ENCODE results near the gene DUSP22. TPM values are rescaled to one million over a fixed set of nuclear protein-coding genes. Genes with fewer than 3 reads are reported as not detected.

The DUSP22 gene
- total RNA-seq, 2 experiments from 2014 or later: 35.3 to 36.7 TPM

DNA sequence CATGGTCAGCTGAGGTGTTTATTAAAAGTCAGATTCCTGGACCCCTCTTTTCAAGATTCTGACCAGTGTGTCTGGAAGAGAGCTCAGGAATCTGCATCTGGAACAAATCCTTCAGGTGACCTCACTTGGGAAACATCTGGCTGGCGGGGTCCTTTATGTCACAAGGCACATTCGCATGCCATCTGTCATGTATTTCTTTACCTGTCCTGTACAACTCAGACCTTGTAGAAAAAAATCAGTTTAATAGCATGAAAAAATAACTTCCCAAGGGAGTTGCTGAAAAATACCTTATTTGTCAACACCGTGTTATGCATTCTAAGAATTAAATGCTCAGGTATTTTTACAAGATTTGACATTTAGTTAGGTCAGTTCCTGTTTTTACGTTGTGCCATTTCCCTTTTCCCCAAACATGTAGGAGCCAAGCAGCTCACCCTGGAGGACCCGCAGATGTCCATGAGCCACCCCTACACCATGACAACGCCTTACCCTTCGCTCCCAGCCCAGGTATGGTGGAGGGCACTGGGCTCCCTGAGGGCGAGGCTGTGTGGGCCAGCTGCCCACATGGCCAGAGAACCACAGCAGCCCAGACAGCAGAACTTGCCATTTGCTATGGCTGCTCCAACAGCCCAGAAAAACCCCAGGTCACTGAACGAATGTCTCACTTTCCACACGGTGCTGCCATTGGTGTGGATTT is 103.3 kb downstream of the DUSP22 start:
- ChIA-PET CTCF (interaction anchor here (0.8 to 5.5 kb wide), 3 partner anchors 28 to 207 kb away, joined by 3 to 34 read pairs (median 3); no protein-coding TSS in a partner anchor), POLR2A (interaction anchor here (0.6 kb wide), 1 partner anchor 38 kb away, joined by 6 read pairs; no protein-coding TSS in a partner anchor)
- Mint-ChIP-seq H3K4me3 (peak overlapping the region; percentile 91), H3K36me3 (ENCODE audit: low read depth) (peaks cover 69% of the 10 kb centered on the region), H3K4me1 (peaks cover 67% of the 10 kb centered on the region), H3K27me3 (no peaks in the 10 kb centered on the region), H3K9me3 (no peaks in the 10 kb centered on the region), H3K27ac (peak overlapping the region; percentile 54)
- DNase-seq: no peak

DNA sequence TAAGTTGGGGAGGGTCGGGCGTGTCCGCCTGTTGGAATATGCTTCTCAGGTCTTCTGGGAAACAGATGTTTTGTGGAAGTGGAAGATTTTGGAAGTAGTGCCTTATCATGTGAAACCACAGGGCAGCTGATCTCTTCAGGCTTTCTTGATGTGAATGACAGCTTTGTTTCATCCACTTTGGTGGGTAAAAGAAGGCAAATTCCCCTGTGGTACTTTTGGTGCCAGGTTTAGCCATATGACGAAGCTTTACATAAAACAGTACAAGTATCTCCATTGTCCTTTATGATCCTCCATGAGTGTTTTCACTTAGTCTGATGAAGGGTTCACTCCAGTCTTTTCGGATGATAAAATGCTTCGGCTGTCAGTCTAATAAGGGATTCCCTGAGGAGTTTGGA is 103.8 kb downstream of the DUSP22 start:
- Mint-ChIP-seq H3K4me1 (peaks cover 66% of the 10 kb centered on the region), H3K4me3 (peak overlapping the region; percentile 91), H3K36me3 (ENCODE audit: low read depth) (peaks cover 74% of the 10 kb centered on the region), H3K9me3 (no peaks in the 10 kb centered on the region), H3K27ac (peak overlapping the region; percentile 54), H3K27me3 (no peaks in the 10 kb centered on the region)
- ChIA-PET CTCF (interaction anchor here (1.5 to 5.5 kb wide), 2 partner anchors 130 to 208 kb away, joined by 3 to 34 read pairs; no protein-coding TSS in a partner anchor), POLR2A (no interaction called here)
- no peak for DNase-seq

DNA sequence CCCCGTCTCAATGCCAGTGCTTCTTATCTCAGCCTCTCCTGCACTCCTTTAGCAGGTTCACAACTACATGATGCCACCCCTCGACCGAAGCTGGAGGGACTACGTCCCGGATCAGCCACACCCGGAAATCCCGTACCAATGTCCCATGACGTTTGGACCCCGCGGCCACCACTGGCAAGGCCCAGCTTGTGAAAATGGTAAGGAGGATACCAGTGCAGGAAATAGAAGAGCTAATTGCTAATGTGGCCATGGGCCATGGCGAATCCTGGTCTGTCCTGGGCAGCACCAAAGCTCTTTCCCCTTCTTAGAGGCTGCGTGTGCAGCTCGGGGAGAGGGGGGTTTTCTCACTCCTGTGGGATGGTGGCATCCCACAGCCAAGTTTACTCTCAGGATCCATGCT is 104.8 kb downstream of the DUSP22 start:
- ChIA-PET POLR2A (no interaction called here), CTCF (interaction anchor here (0.6 to 3.2 kb wide), 5 partner anchors 12 to 206 kb away, joined by 3 to 18 read pairs (median 3); no protein-coding TSS in a partner anchor)
- peak overlapping the region; percentile 9 for H3K4me3 Mint-ChIP-seq
- peaks cover 81% of the 10 kb centered on the region for H3K36me3 Mint-ChIP-seq (ENCODE audit: low read depth)
- H3K9me3 Mint-ChIP-seq: no peaks in the 10 kb centered on the region
- DNase-seq: no peak
- peak overlapping the region; percentile 70 for H3K27ac Mint-ChIP-seq
- no peaks in the 10 kb centered on the region for H3K27me3 Mint-ChIP-seq
- H3K4me1 Mint-ChIP-seq: peaks cover 74% of the 10 kb centered on the region

- ChIA-PET CTCF (interaction anchor here (0.6 to 3.2 kb wide), 8 partner anchors 11 to 249 kb away, joined by 3 to 18 read pairs (median 4); no protein-coding TSS in a partner anchor), POLR2A (no interaction called here)
- no peaks in the 10 kb centered on the region for H3K9me3 Mint-ChIP-seq
- peak overlapping the region; percentile 70 for H3K27ac Mint-ChIP-seq
- H3K36me3 Mint-ChIP-seq (ENCODE audit: low read depth): peaks cover 85% of the 10 kb centered on the region
- H3K4me3 Mint-ChIP-seq: peak overlapping the region; percentile 9
- DNase-seq: no peak
- H3K27me3 Mint-ChIP-seq: no peaks in the 10 kb centered on the region
- peaks cover 80% of the 10 kb centered on the region for H3K4me1 Mint-ChIP-seq
Observed at GRCh38 chr6:397604-398003, 105.3 kb downstream of the DUSP22 start.

- peaks cover 85% of the 10 kb centered on the region for H3K36me3 Mint-ChIP-seq (ENCODE audit: low read depth)
- POLR2A ChIA-PET: interaction anchor here (0.5 kb wide), 1 partner anchor 67 kb away, joined by 3 read pairs; no protein-coding TSS in a partner anchor
- CTCF ChIA-PET: interaction anchor here (0.7 to 3.2 kb wide), 7 partner anchors 11 to 250 kb away, joined by 3 to 18 read pairs (median 4); no protein-coding TSS in a partner anchor
- no peaks in the 10 kb centered on the region for H3K9me3 Mint-ChIP-seq
- H3K27me3 Mint-ChIP-seq: no peaks in the 10 kb centered on the region
- H3K4me3 Mint-ChIP-seq: peak overlapping the region; percentile 9
- DNase-seq: no peak
- peaks cover 85% of the 10 kb centered on the region for H3K4me1 Mint-ChIP-seq
- H3K27ac Mint-ChIP-seq: no peak overlapping the region
Observed at GRCh38 chr6:398065-398464, 105.8 kb downstream of the DUSP22 start.

- H3K27ac Mint-ChIP-seq: peak overlapping the region; percentile 6
- POLR2A ChIA-PET: interaction anchor here (0.5 kb wide), 1 partner anchor 67 kb away, joined by 3 read pairs; no protein-coding TSS in a partner anchor
- CTCF ChIA-PET: interaction anchor here (0.7 to 3.2 kb wide), 6 partner anchors 10 to 250 kb away, joined by 3 to 18 read pairs (median 4); no protein-coding TSS in a partner anchor
- peaks cover 90% of the 10 kb centered on the region for H3K4me1 Mint-ChIP-seq
- H3K9me3 Mint-ChIP-seq: no peaks in the 10 kb centered on the region
- no peak for DNase-seq
- H3K27me3 Mint-ChIP-seq: no peaks in the 10 kb centered on the region
- peaks cover 88% of the 10 kb centered on the region for H3K36me3 Mint-ChIP-seq (ENCODE audit: low read depth)
- peak overlapping the region; percentile 19 for H3K4me3 Mint-ChIP-seq
Observed at GRCh38 chr6:398558-399078, 106.3 kb downstream of the DUSP22 start.

- Mint-ChIP-seq H3K36me3 (ENCODE audit: low read depth) (peaks cover 91% of the 10 kb centered on the region), H3K27me3 (no peaks in the 10 kb centered on the region), H3K9me3 (no peaks in the 10 kb centered on the region), H3K4me1 (peaks cover 93% of the 10 kb centered on the region), H3K27ac (peak overlapping the region; percentile 86), H3K4me3 (peak overlapping the region; percentile 62)
- POLR2A ChIA-PET: interaction anchor here (0.7 kb wide), 1 partner anchor 253 kb away, joined by 3 read pairs; no protein-coding TSS in a partner anchor
- CTCF ChIA-PET: interaction anchor here (0.7 to 3.2 kb wide), 9 partner anchors 9 to 252 kb away, joined by 3 to 18 read pairs (median 3); no protein-coding TSS in a partner anchor
- DNase-seq: peak; percentile 74
Observed at GRCh38 chr6:399785-400534, 107.7 kb downstream of the DUSP22 start.

GRCh38 chr6:400815-401214 is 108.5 kb downstream of the DUSP22 start:
- Mint-ChIP-seq H3K4me1 (peaks cover 91% of the 10 kb centered on the region), H3K9me3 (no peaks in the 10 kb centered on the region), H3K4me3 (no peak overlapping the region), H3K27ac (peak overlapping the region; percentile 33), H3K36me3 (ENCODE audit: low read depth) (peaks cover 90% of the 10 kb centered on the region), H3K27me3 (no peaks in the 10 kb centered on the region)
- DNase-seq: no peak
- CTCF ChIA-PET: interaction anchor here (1.6 kb wide), 1 partner anchor 43 kb away, joined by 3 read pairs; no protein-coding TSS in a partner anchor
- POLR2A ChIA-PET: no interaction called here

Other genes starting within 250 kb of the DUSP22 start
- gene IRF4, start 99.3 kb downstream of the DUSP22 start, total RNA-seq: 100 to 1,000 TPM; 111 to 126 TPM

Measured in activated CD4-positive, alpha-beta T cell treated with anti-CD3 and anti-CD28 coated beads, Interleukin-2, amount 10 ng/mL, durations not matched to agents 7 days and 5 days (primary cell).